Measurements from ENCODE around the gene MFSD12. TPM values are rescaled to one million over a fixed set of nuclear protein-coding genes. Genes with fewer than 3 reads are reported as not detected.
A peak's percentile ranks its signal among the peaks of the same experiment; 100 is the strongest.

MFSD12 gene
- total and polyA plus RNA-seq, 2 experiments from 2014 or later, result 35.3 to 91.1 TPM

GRCh38 chr19:3575260-3575741, 17.9 kb upstream of the MFSD12 start:
- peak overlapping the region; percentile 55 for H3K4me3 Mint-ChIP-seq
- peaks cover 19% of the 10 kb centered on the region for H3K4me1 ChIP-seq (ENCODE audit: insufficient read depth)
- peaks cover 37% of the 10 kb centered on the region for H3K27me3 Mint-ChIP-seq (ENCODE audit: insufficient read depth, low read depth, poor library complexity)
- no peak for ATAC-seq
- peaks cover 6% of the 10 kb centered on the region for H4K20me1 ChIP-seq (replicated peaks; ENCODE audit: insufficient read depth)
- DNase-seq (ENCODE audit: low spot score), result peak; percentile 80
- no peak overlapping the region for H3K27ac Mint-ChIP-seq
- no peaks in the 10 kb centered on the region for H3K9me3 Mint-ChIP-seq
- H3K27ac ChIP-seq (ENCODE audit: low read depth), result no peak overlapping the region
- no peaks in the 10 kb centered on the region for H3K9me2 ChIP-seq (ENCODE audit: insufficient read depth)
- H3K4me3 ChIP-seq, result no peak overlapping the region
- H3K36me3 ChIP-seq (ENCODE audit: insufficient read depth), result no peaks in the 10 kb centered on the region
- H3F3A ChIP-seq (replicated peaks; ENCODE audit: low read depth), result peaks cover 11% of the 10 kb centered on the region
- no peaks in the 10 kb centered on the region for H3K79me2 ChIP-seq (replicated peaks; ENCODE audit: insufficient read depth)
- H3K4me1 Mint-ChIP-seq, result peaks cover 16% of the 10 kb centered on the region
- H3K4me2 ChIP-seq, result no peak overlapping the region
- H2AFZ ChIP-seq, result no peak overlapping the region
- no peak for TF ChIP-seq POLR2AphosphoS5 (IDR thresholded peaks at IDR 0.05; ENCODE audit: low read depth)
- TF ChIP-seq CREB1 (CRISPR knock-in tag; IDR thresholded peaks at IDR 0.05; ENCODE audit: low read depth), result no peak
- TF ChIP-seq JUNB (IDR thresholded peaks at IDR 0.05; ENCODE audit: unreplicated experiment), result no peak
- TF ChIP-seq ZNF331 (CRISPR knock-in tag; IDR thresholded peaks at IDR 0.05; ENCODE audit: low read depth), result no peak
- TF ChIP-seq NANOG (IDR thresholded peaks at IDR 0.05; ENCODE audit: borderline replicate concordance), result no peak
- peak; percentile 62 to 85 for TF ChIP-seq CTCF (conservative IDR thresholded peaks at IDR 0.05; ENCODE audit: low read depth in 2 of 2)
- no peak for TF ChIP-seq STAT1 (IDR thresholded peaks at IDR 0.05; ENCODE audit: unreplicated experiment)
- TF ChIP-seq, protein P1, sequence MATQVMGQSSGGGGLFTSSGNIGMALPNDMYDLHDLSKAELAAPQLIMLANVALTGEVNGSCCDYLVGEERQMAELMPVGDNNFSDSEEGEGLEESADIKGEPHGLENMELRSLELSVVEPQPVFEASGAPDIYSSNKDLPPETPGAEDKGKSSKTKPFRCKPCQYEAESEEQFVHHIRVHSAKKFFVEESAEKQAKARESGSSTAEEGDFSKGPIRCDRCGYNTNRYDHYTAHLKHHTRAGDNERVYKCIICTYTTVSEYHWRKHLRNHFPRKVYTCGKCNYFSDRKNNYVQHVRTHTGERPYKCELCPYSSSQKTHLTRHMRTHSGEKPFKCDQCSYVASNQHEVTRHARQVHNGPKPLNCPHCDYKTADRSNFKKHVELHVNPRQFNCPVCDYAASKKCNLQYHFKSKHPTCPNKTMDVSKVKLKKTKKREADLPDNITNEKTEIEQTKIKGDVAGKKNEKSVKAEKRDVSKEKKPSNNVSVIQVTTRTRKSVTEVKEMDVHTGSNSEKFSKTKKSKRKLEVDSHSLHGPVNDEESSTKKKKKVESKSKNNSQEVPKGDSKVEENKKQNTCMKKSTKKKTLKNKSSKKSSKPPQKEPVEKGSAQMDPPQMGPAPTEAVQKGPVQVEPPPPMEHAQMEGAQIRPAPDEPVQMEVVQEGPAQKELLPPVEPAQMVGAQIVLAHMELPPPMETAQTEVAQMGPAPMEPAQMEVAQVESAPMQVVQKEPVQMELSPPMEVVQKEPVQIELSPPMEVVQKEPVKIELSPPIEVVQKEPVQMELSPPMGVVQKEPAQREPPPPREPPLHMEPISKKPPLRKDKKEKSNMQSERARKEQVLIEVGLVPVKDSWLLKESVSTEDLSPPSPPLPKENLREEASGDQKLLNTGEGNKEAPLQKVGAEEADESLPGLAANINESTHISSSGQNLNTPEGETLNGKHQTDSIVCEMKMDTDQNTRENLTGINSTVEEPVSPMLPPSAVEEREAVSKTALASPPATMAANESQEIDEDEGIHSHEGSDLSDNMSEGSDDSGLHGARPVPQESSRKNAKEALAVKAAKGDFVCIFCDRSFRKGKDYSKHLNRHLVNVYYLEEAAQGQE (IDR thresholded peaks at IDR 0.05; ENCODE audit: unreplicated experiment), result no peak
- peaks cover 4% of the 10 kb centered on the region; the same call in 1 of the 2 replicates for H3K27me3 ChIP-seq (ENCODE audit: insufficient read depth)
- peaks cover 12% of the 10 kb centered on the region for H3K36me3 Mint-ChIP-seq (ENCODE audit: low read depth)

GRCh38 chr19:3573858-3574637, 16.7 kb upstream of the MFSD12 start:
- H3K9me3 Mint-ChIP-seq, result no peaks in the 10 kb centered on the region
- Histone ChIP-seq H3K4me3 (peak overlapping the region; percentile 92), H3K9me2 (ENCODE audit: insufficient read depth) (no peaks in the 10 kb centered on the region), H2AFZ (no peak overlapping the region), H3K4me2 (peak overlapping the region; percentile 91), H3K27ac (ENCODE audit: low read depth) (no peak overlapping the region; the same call in 1 of the 2 replicates), H3K79me2 (replicated peaks; ENCODE audit: insufficient read depth) (no peaks in the 10 kb centered on the region), H4K20me1 (replicated peaks; ENCODE audit: insufficient read depth) (peaks cover 6% of the 10 kb centered on the region), H3K4me1 (ENCODE audit: insufficient read depth) (peaks cover 19% of the 10 kb centered on the region), H3F3A (replicated peaks; ENCODE audit: low read depth) (peaks cover 11% of the 10 kb centered on the region), H3K36me3 (ENCODE audit: insufficient read depth) (no peaks in the 10 kb centered on the region), H3K27me3 (ENCODE audit: insufficient read depth) (no peaks in the 10 kb centered on the region)
- peaks cover 16% of the 10 kb centered on the region for H3K4me1 Mint-ChIP-seq
- DNase-seq (ENCODE audit: low spot score) (peak; percentile 100), ATAC-seq (peak; percentile 5)
- peaks cover 33% of the 10 kb centered on the region for H3K27me3 Mint-ChIP-seq (ENCODE audit: insufficient read depth, low read depth, poor library complexity)
- peak overlapping the region; percentile 88 for H3K27ac Mint-ChIP-seq
- H3K4me3 Mint-ChIP-seq, result peak overlapping the region; percentile 77
- H3K36me3 Mint-ChIP-seq (ENCODE audit: low read depth), result peaks cover 12% of the 10 kb centered on the region
- TF ChIP-seq CTCF (conservative IDR thresholded peaks at IDR 0.05; ENCODE audit: low read depth in 2 of 2) (no peak), POLR2AphosphoS5 (IDR thresholded peaks at IDR 0.05; ENCODE audit: low read depth) (0 out of 2 replicates have a peak, but pooled peaks have one; percentile 35), NANOG (IDR thresholded peaks at IDR 0.05; ENCODE audit: borderline replicate concordance) (no peak)

All from GM23338 (cell line).